HL-60 (cell line): ENCODE data around the gene CPA2.

ENCODE experiments used
- DNase-seq, 2 experiments: peaks; one replicate each; pipeline ENCODE4 v3.0.0-alpha.2; 2010 to 2020; ENCODE audit warnings: low read depth in 1 of 2, low spot score in 1 of 2
- H3K27ac ChIP-seq: fragments of 250-450 bp; sonication (Bioruptor Pico); replicated peaks from 2 replicates; pipeline ENCODE4 v1.5.1; 2020; ENCODE audit warnings: mild to moderate bottlenecking, moderate library complexity
- H3K27me3 ChIP-seq: fragments of 250-450 bp; sonication (Bioruptor Pico); 2 replicates; pipeline ENCODE4 v1.5.1; 2021; ENCODE audit warnings: mild to moderate bottlenecking, moderate library complexity; ENCODE audit not compliant: insufficient read depth, poor library complexity, severe bottlenecking
- H3K4me3 ChIP-seq: replicated peaks from 2 replicates; pipeline ENCODE4 v1.5.1; 2011; ENCODE audit warnings: mild to moderate bottlenecking, control low read depth, low read length; ENCODE audit not compliant: insufficient read depth
- GABPA ChIP-seq: IDR thresholded peaks from 2 replicates; pipeline ENCODE4 v1.6.1; 2012; ENCODE audit warnings: low read depth
- POLR2AphosphoS5 ChIP-seq: IDR thresholded peaks from 2 replicates; pipeline ENCODE4 v1.6.1; 2012; ENCODE audit warnings: low read depth
- SPI1 ChIP-seq: IDR thresholded peaks from 2 replicates; pipeline ENCODE4 v1.6.1; 2012; ENCODE audit warnings: low read depth, mild to moderate bottlenecking, borderline replicate concordance
- TF ChIP-seq, protein P1 (sequence below): IDR thresholded peaks from 2 replicates; pipeline ENCODE4 v1.6.1; 2012; ENCODE audit warnings: low read depth; ENCODE audit not compliant: insufficient replicate concordance
- TF ChIP-seq, protein P2 (sequence below): IDR thresholded peaks from one replicate; pipeline ENCODE4 v1.5.1; 2011; ENCODE audit warnings: low read length, control low read depth, inconsistent platforms; ENCODE audit not compliant: insufficient read depth

The CPA2 gene

DNA sequence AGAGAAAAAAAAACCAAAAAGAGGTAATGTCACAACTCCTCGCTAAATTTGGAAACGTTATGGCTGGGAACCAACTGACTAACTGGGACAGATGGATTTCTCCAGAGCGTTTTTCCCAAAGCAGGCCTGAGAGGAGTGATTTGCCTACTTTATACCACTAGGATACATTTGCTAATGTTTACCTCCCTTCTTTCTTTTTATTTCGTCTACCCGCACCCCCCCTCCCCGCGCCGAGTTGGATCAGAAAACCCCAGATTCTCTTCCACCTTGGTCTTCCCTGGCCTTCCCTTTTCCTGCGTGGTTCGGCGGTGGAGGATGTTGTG is 7.2 kb downstream of the CPA2 start:
- H3K4me3 ChIP-seq, result no peak overlapping the region
- H3K27ac ChIP-seq, result no peak overlapping the region
- TF ChIP-seq, protein P1, sequence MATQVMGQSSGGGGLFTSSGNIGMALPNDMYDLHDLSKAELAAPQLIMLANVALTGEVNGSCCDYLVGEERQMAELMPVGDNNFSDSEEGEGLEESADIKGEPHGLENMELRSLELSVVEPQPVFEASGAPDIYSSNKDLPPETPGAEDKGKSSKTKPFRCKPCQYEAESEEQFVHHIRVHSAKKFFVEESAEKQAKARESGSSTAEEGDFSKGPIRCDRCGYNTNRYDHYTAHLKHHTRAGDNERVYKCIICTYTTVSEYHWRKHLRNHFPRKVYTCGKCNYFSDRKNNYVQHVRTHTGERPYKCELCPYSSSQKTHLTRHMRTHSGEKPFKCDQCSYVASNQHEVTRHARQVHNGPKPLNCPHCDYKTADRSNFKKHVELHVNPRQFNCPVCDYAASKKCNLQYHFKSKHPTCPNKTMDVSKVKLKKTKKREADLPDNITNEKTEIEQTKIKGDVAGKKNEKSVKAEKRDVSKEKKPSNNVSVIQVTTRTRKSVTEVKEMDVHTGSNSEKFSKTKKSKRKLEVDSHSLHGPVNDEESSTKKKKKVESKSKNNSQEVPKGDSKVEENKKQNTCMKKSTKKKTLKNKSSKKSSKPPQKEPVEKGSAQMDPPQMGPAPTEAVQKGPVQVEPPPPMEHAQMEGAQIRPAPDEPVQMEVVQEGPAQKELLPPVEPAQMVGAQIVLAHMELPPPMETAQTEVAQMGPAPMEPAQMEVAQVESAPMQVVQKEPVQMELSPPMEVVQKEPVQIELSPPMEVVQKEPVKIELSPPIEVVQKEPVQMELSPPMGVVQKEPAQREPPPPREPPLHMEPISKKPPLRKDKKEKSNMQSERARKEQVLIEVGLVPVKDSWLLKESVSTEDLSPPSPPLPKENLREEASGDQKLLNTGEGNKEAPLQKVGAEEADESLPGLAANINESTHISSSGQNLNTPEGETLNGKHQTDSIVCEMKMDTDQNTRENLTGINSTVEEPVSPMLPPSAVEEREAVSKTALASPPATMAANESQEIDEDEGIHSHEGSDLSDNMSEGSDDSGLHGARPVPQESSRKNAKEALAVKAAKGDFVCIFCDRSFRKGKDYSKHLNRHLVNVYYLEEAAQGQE, result no peak
- TF ChIP-seq, protein P2, sequence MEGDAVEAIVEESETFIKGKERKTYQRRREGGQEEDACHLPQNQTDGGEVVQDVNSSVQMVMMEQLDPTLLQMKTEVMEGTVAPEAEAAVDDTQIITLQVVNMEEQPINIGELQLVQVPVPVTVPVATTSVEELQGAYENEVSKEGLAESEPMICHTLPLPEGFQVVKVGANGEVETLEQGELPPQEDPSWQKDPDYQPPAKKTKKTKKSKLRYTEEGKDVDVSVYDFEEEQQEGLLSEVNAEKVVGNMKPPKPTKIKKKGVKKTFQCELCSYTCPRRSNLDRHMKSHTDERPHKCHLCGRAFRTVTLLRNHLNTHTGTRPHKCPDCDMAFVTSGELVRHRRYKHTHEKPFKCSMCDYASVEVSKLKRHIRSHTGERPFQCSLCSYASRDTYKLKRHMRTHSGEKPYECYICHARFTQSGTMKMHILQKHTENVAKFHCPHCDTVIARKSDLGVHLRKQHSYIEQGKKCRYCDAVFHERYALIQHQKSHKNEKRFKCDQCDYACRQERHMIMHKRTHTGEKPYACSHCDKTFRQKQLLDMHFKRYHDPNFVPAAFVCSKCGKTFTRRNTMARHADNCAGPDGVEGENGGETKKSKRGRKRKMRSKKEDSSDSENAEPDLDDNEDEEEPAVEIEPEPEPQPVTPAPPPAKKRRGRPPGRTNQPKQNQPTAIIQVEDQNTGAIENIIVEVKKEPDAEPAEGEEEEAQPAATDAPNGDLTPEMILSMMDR, result no peak
- no peak for TF ChIP-seq GABPA
- TF ChIP-seq POLR2AphosphoS5, result no peak
- no peak for TF ChIP-seq SPI1
- peaks cover 5% of the 10 kb centered on the region for H3K27me3 ChIP-seq
- DNase-seq, result no peak

GRCh38 chr7:130274296-130274695 is 7.6 kb downstream of the CPA2 start:
- TF ChIP-seq SPI1, result no peak
- TF ChIP-seq, protein P1, result no peak
- TF ChIP-seq, protein P2, result no peak
- no peak for TF ChIP-seq GABPA
- TF ChIP-seq POLR2AphosphoS5, result no peak
- Histone ChIP-seq H3K4me3 (no peak overlapping the region), H3K27me3 (peaks cover 5% of the 10 kb centered on the region), H3K27ac (no peak overlapping the region)
- no peak for DNase-seq

DNA sequence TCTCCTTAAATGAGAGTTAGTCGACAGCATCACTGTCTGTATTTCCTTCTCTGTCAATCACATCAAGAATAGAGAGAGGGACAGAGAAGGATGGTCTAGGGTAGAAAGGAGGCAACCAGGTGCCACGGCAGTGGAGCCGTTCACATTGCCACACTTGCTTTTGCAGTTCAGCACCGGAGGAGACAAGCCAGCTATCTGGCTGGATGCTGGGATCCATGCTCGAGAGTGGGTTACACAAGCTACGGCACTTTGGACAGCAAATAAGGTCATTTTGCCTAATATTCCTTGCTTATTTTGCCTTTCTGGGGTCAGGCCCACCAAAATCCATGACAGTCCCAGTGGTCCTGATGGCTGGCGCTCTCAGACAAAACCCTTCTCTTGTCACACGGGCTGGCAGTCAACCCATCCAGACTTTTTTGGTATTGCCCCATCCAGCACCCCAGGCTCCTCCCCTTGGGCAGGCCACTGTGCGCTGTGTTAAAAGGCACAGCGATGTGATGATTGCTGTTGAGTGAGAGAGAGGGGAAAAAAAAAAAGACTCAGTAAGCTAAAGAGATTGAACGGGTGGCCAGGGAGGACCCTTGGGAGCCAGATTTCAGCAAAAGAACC is 8.4 kb downstream of the CPA2 start:
- H3K4me3 ChIP-seq, result no peak overlapping the region
- peaks cover 5% of the 10 kb centered on the region for H3K27me3 ChIP-seq
- no peak for TF ChIP-seq GABPA
- no peak for TF ChIP-seq SPI1
- TF ChIP-seq, protein P1, result no peak
- TF ChIP-seq, protein P2, result no peak
- H3K27ac ChIP-seq, result no peak overlapping the region
- DNase-seq, result no peak
